IMR-90 (cell line): ENCODE results near the gene SIRT2. TPM values are rescaled to one million over a fixed set of nuclear protein-coding genes. Genes with fewer than 3 reads are reported as not detected.

Experiments used
- ATAC-seq: fragments of 200-7000 bp; cut with Tn5 transposase; 2 replicates; pipeline ENCODE4 v1.9.1; 2020; ENCODE audit warnings: low read depth, mild to moderate bottlenecking, moderate library complexity
- BruUV-seq: library from RNA; stranded (reverse); fragments of 400-500 nt; replicated peaks from 2 replicates; lab custom pipeline; 2021; lab: Mats Ljungman, UMichigan
- CTCF ChIA-PET: fragments of 300-600 bp; formaldehyde crosslinking; extraction: SDS; loops from one replicate; lab custom pipeline; 2021; ENCODE audit warnings: antibody characterized with exemption; lab: Yijun Ruan, JAX
- POLR2A ChIA-PET: fragments of 300-600 bp; sonication (Branson Sonifier 250); formaldehyde crosslinking; loops from one replicate; lab custom pipeline; 2022; ENCODE audit warnings: antibody characterized with exemption; ENCODE audit not compliant: unreplicated experiment; lab: Charles Lee
- DNase-seq: peaks from one replicate; pipeline ENCODE4 v3.0.0; 2013
- H2AFZ ChIP-seq: replicated peaks from 2 replicates; pipeline ENCODE3; 2013; ENCODE audit warnings: low read length, mild to moderate bottlenecking; ENCODE audit not compliant: poor library complexity
- H2AK5ac ChIP-seq: 2 replicates; pipeline ENCODE4 v1.6.1; 2013; ENCODE audit warnings: low read depth, low read length, inconsistent platforms
- H2AK9ac ChIP-seq: replicated peaks from 2 replicates; pipeline ENCODE3; 2013; ENCODE audit warnings: mild to moderate bottlenecking, low read depth, low read length, moderate library complexity; ENCODE audit not compliant: poor library complexity
- H2BK120ac ChIP-seq: 2 replicates; pipeline ENCODE4 v1.6.1; 2013; ENCODE audit warnings: low read depth, low read length, inconsistent platforms
- H2BK15ac ChIP-seq: 3 replicates; pipeline ENCODE4 v1.6.1; 2013; ENCODE audit warnings: low read depth, low read length, inconsistent platforms
- H2BK20ac ChIP-seq: 2 replicates; pipeline ENCODE4 v1.6.1; 2013; ENCODE audit warnings: low read depth, mild to moderate bottlenecking, inconsistent platforms, low read length, moderate library complexity
- H2BK5ac ChIP-seq: 2 replicates; pipeline ENCODE4 v1.6.1; 2013; ENCODE audit warnings: mild to moderate bottlenecking, low read depth, low read length, inconsistent platforms; ENCODE audit not compliant: poor library complexity, severe bottlenecking
- H3K14ac ChIP-seq: replicated peaks from 2 replicates; pipeline ENCODE4 v1.6.1; 2013; ENCODE audit warnings: low read depth, low read length, inconsistent platforms
- H3K18ac ChIP-seq: 2 replicates; pipeline ENCODE4 v1.6.1; 2013; ENCODE audit warnings: low read depth, low read length, control low read depth
- H3K23ac ChIP-seq: 2 replicates; pipeline ENCODE4 v1.6.1; 2013; ENCODE audit warnings: low read depth, low read length, inconsistent platforms
- H3K27ac ChIP-seq: 2 replicates; pipeline ENCODE4 v1.5.1; 2013; ENCODE audit warnings: mild to moderate bottlenecking, control low read depth, low read length; ENCODE audit not compliant: insufficient read depth
- H3K27me3 ChIP-seq: 2 replicates; pipeline ENCODE4 v1.6.1; 2013; ENCODE audit warnings: low read length; ENCODE audit not compliant: control insufficient read depth, insufficient read depth
- H3K36me3 ChIP-seq: 2 replicates; pipeline ENCODE4 v1.6.1; 2013; ENCODE audit warnings: low read length, mixed read lengths; ENCODE audit not compliant: control insufficient read depth, insufficient read depth
- H3K4ac ChIP-seq: 2 replicates; pipeline ENCODE4 v1.6.1; 2013; ENCODE audit warnings: low read depth, low read length, inconsistent platforms
- H3K4me1 ChIP-seq: 2 replicates; pipeline ENCODE4 v1.6.1; 2013; ENCODE audit warnings: low read length, mixed read lengths; ENCODE audit not compliant: control insufficient read depth, insufficient read depth
- H3K4me2 ChIP-seq: 2 replicates; pipeline ENCODE4 v1.6.1; 2013; ENCODE audit warnings: low read depth, mild to moderate bottlenecking, control low read depth, low read length, moderate library complexity
- H3K4me3 ChIP-seq: 2 replicates; pipeline ENCODE4 v1.5.1; 2013; ENCODE audit warnings: low read depth, mild to moderate bottlenecking, control low read depth, low read length, moderate library complexity; ENCODE audit not compliant: insufficient read depth
- H3K56ac ChIP-seq: 2 replicates; pipeline ENCODE4 v1.6.1; 2013; ENCODE audit warnings: low read length, inconsistent platforms; ENCODE audit not compliant: insufficient read depth; ENCODE audit errors: extremely low read depth
- H3K79me1 ChIP-seq, 2 experiments: 2 replicates each; pipeline ENCODE4 v1.6.1; 2013; ENCODE audit warnings: low read length in 2 of 2, inconsistent platforms in 1 of 2, low read depth in 1 of 2
- H3K9ac ChIP-seq: 2 replicates; pipeline ENCODE4 v1.6.1; 2013; ENCODE audit warnings: low read depth, low read length, control low read depth
- H3K9me1 ChIP-seq: 2 replicates; pipeline ENCODE4 v1.6.1; 2013; ENCODE audit warnings: low read length, inconsistent platforms; ENCODE audit not compliant: insufficient read depth
- H3K9me3 ChIP-seq: 2 replicates; pipeline ENCODE4 v1.6.1; 2013; ENCODE audit warnings: low read length; ENCODE audit not compliant: control insufficient read depth, insufficient read depth
- H4K20me1 ChIP-seq: 2 replicates; pipeline ENCODE4 v1.6.1; 2013; ENCODE audit warnings: low read length, inconsistent platforms; ENCODE audit not compliant: insufficient read depth
- H4K5ac ChIP-seq: 2 replicates; pipeline ENCODE4 v1.6.1; 2013; ENCODE audit warnings: mild to moderate bottlenecking, low read depth, low read length, control low read depth
- H4K8ac ChIP-seq, 2 experiments: 2 replicates each; pipeline ENCODE4 v1.6.1; 2013; ENCODE audit warnings: low read depth in 2 of 2, low read length in 2 of 2, control low read depth in 1 of 2, inconsistent platforms in 1 of 2
- H4K91ac ChIP-seq: 2 replicates; pipeline ENCODE4 v1.6.1; 2013; ENCODE audit warnings: low read depth, low read length, inconsistent platforms; ENCODE audit not compliant: insufficient read depth
- BHLHE40 ChIP-seq: fragments of 150-350 bp; IDR thresholded peaks from 2 replicates; pipeline ENCODE4 v1.6.1; 2016; ENCODE audit warnings: mild to moderate bottlenecking, low read depth, low read length
- CHD1 ChIP-seq: IDR thresholded peaks from 2 replicates; pipeline ENCODE4 v1.6.1; 2012; ENCODE audit warnings: low read depth, low read length, improper control_type of control experiment
- CTCF ChIP-seq: conservative IDR thresholded peaks from 2 replicates; pipeline ENCODE4 v1.5.1; 2012; ENCODE audit warnings: mild to moderate bottlenecking, low read depth, low read length, improper control_type of control experiment
- FOS ChIP-seq: fragments of 150-350 bp; IDR thresholded peaks from 2 replicates; pipeline ENCODE4 v1.6.1; 2016; ENCODE audit warnings: low read depth, low read length
- MAZ ChIP-seq: IDR thresholded peaks from 2 replicates; pipeline ENCODE4 v1.6.1; 2012; ENCODE audit warnings: low read depth, mild to moderate bottlenecking, low read length, improper control_type of control experiment, moderate library complexity, borderline replicate concordance
- MXI1 ChIP-seq: IDR thresholded peaks from 2 replicates; pipeline ENCODE4 v1.6.1; 2012; ENCODE audit warnings: low read depth, mild to moderate bottlenecking, low read length, moderate library complexity, borderline replicate concordance
- NFE2L2 ChIP-seq: fragments of 150-350 bp; IDR thresholded peaks from 2 replicates; pipeline ENCODE4 v1.6.1; 2016; ENCODE audit warnings: low read depth, mild to moderate bottlenecking, low read length
- POLR2A ChIP-seq: IDR thresholded peaks from 2 replicates; pipeline ENCODE4 v1.6.1; 2012; ENCODE audit warnings: mild to moderate bottlenecking, low read depth, low read length
- RCOR1 ChIP-seq: IDR thresholded peaks from 2 replicates; pipeline ENCODE4 v1.6.1; 2012; ENCODE audit warnings: mild to moderate bottlenecking, low read length, improper control_type of control experiment; ENCODE audit not compliant: insufficient replicate concordance
- RFX5 ChIP-seq: IDR thresholded peaks from 2 replicates; pipeline ENCODE4 v1.8.0; 2012; ENCODE audit warnings: low read depth, mild to moderate bottlenecking, low read length, moderate library complexity
- SMC3 ChIP-seq: fragments of 150-350 bp; IDR thresholded peaks from 2 replicates; pipeline ENCODE4 v1.6.1; 2016; ENCODE audit warnings: low read depth, mild to moderate bottlenecking, antibody characterized with exemption, low read length, moderate library complexity
- WGBS, 2 experiments: methylation state at CpG; one replicate each; pipeline versions ENCODE4 v1.1.5 to v1.1.7; 2013; ENCODE audit warnings: missing lambda C conversion rate in 2 of 2; ENCODE audit not compliant: insufficient read length in 1 of 2; ENCODE audit errors: extremely low coverage in 2 of 2; 5-methylcytosine and 5-hydroxymethylcytosine counted together
- dilution Hi-C: fragments of 300-500 bp; cut with HindIII; formaldehyde crosslinking; loops from one replicate; pipeline ENCODE4 v1.14.3; 2018; ENCODE audit warnings: low sequenced_read_pairs; ENCODE audit not compliant: unreplicated experiment
- in situ Hi-C: fragments of 300-500 bp; cut with MboI; formaldehyde crosslinking; loops from 3 replicates; pipeline ENCODE4 v1.14.3; 2019; ENCODE audit warnings: low sequenced_read_pairs, inconsistent platforms, mixed read lengths
- intact Hi-C: fragments of 100-400 bp; cut with micrococcal nuclease; formaldehyde crosslinking; loops from 2 replicates; pipeline ENCODE4 v1.10.0; 2022
- polyA plus RNA-seq, 3 experiments: library from polyadenylated mRNA; depleted of rRNA; stranded (reverse); fragments of >200 nt; gene quantifications; 2 replicates each; pipeline ENCODE4 v1.2.3, GENCODE V29; 2012; ENCODE audit warnings: low replicate concordance in 1 of 3
- total RNA-seq: library from RNA; depleted of rRNA; stranded (reverse); fragments of >200 nt; gene quantifications from 2 replicates; pipeline ENCODE4 v1.2.3, GENCODE V29; 2012
- TF ChIP-seq, protein P1 (sequence below): fragments of 150-350 bp; IDR thresholded peaks from 2 replicates; pipeline ENCODE4 v1.6.1; 2017; ENCODE audit warnings: mild to moderate bottlenecking, antibody characterized with exemption, low read length, low read depth
- TF ChIP-seq, protein P2 (sequence below): fragments of 150-350 bp; IDR thresholded peaks from 2 replicates; pipeline ENCODE4 v1.6.1; 2016; ENCODE audit warnings: low read depth, mild to moderate bottlenecking, low read length, moderate library complexity, borderline replicate concordance

SIRT2 gene
- total and polyA plus RNA-seq, 2 of the 4 experiments (the other 2 are of a cell fraction) = 43.0 to 50.0 TPM

- intact Hi-C loops (no loop called here), dilution Hi-C loops (no loop called here), in situ Hi-C loops (loop anchor here (25.0 kb wide), 1 partner anchor 168 kb away; the partner anchor contains the start of gene CAPN12)
- Histone ChIP-seq H3K56ac (no peak overlapping the region), H4K5ac (no peak overlapping the region), H4K8ac (no peak overlapping the region), H3K18ac (no peak overlapping the region), H3K4me2 (no peak overlapping the region), H2AK9ac (no peak overlapping the region), H2AFZ (no peak overlapping the region), H3K36me3 (peaks cover 25% of the 10 kb centered on the region), H3K23ac (no peak overlapping the region), H2BK120ac (no peak overlapping the region), H4K91ac (no peak overlapping the region), H3K9me3 (no peaks in the 10 kb centered on the region; the same call in 1 of the 2 replicates), H4K20me1 (no peaks in the 10 kb centered on the region; the same call in 1 of the 2 replicates), H3K27me3 (no peaks in the 10 kb centered on the region), H3K9ac (no peak overlapping the region), H3K79me1 (peaks cover 5 to 26% of the 10 kb centered on the region in 2 experiments; a peak in 3 of 4 replicates), H2BK15ac (no peak overlapping the region), H3K4me3 (no peak overlapping the region), H2AK5ac (no peak overlapping the region), H3K4me1 (no peaks in the 10 kb centered on the region), H3K4ac (no peak overlapping the region), H3K9me1 (no peaks in the 10 kb centered on the region; the same call in 1 of the 2 replicates), H2BK5ac (no peak overlapping the region), H3K14ac (no peak overlapping the region), H2BK20ac (no peak overlapping the region), H3K27ac (no peak overlapping the region)
- ChIA-PET POLR2A (no interaction called here), CTCF (interaction anchor here (0.5 kb wide), 1 partner anchor 162 kb away, joined by 3 read pairs; no protein-coding TSS in a partner anchor)
- no peak for ATAC-seq
- no peak for DNase-seq
- WGBS, 2 experiments = 96% methylated on average over 4 of the region's 35 CpGs; no CpG with 5 or more reads in 1 of the 2 experiments
- BruUV-seq = no TSS peak
- TF ChIP-seq POLR2A (no peak), MXI1 (no peak), SMC3 (no peak), CTCF (no peak), RCOR1 (no peak), BHLHE40 (no peak), CHD1 (no peak), RFX5 (no peak), FOS (no peak), MAZ (no peak), NFE2L2 (no peak)
- TF ChIP-seq, protein P1, sequence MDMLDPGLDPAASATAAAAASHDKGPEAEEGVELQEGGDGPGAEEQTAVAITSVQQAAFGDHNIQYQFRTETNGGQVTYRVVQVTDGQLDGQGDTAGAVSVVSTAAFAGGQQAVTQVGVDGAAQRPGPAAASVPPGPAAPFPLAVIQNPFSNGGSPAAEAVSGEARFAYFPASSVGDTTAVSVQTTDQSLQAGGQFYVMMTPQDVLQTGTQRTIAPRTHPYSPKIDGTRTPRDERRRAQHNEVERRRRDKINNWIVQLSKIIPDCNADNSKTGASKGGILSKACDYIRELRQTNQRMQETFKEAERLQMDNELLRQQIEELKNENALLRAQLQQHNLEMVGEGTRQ = no peak
- TF ChIP-seq, protein P2, sequence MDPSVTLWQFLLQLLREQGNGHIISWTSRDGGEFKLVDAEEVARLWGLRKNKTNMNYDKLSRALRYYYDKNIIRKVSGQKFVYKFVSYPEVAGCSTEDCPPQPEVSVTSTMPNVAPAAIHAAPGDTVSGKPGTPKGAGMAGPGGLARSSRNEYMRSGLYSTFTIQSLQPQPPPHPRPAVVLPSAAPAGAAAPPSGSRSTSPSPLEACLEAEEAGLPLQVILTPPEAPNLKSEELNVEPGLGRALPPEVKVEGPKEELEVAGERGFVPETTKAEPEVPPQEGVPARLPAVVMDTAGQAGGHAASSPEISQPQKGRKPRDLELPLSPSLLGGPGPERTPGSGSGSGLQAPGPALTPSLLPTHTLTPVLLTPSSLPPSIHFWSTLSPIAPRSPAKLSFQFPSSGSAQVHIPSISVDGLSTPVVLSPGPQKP = no peak
Measured at GRCh38 chr19:38904581-38905539, 5.4 kb upstream of the SIRT2 start.
